ENCODE data around the gene ZBED4. TPM values are rescaled to one million over a fixed set of nuclear protein-coding genes. Genes with fewer than 3 reads are reported as not detected.

Gene ZBED4
- total and polyA plus RNA-seq, 2 donors (not counting 1 experiment from before 2014, with no cell fraction given) = 3.5 to 6.3 TPM

DNA sequence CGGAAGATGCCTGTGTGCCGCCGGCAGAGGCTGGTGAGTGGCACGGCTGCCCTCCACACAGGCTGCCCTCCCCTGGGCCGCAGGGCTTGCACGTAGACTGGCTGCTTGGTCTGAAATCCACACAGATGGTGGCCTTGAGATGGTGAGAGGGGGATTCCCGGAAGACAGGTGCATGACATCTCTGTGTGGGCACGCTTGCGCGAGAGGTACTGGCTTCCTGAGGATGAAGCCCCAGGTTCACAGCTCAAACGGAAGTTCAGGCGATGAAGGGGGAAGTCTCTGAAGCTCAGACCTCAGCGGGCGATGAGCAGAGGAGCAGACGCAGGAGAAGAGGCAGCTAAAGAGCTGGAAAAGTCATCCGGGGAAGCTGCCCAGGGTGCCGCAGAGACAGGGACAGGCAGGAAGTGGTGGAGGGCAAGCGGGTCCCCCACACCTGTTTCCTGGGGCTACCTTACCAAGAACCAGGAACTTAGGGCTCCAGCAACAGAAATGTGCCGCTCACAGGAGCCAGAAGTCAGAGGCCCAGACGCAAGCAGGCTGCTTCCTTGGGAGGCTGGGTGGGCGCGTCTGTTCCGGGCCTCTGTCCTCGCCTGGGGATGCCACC, 72.0 kb downstream of the ZBED4 start:
- DNase-seq (ENCODE audit: low read depth in 2 of 2) = no peak
- H2AFZ ChIP-seq (ENCODE audit: low read length) = no peak overlapping the region
- no peak overlapping the region for H3K4me3 ChIP-seq (replicated peaks in 1 of 4; ENCODE audit: control extremely low read depth in 1 of 4, insufficient read depth in 1 of 4, low read depth in 3 of 4, low read length in 4 of 4)
- no peak overlapping the region for H3K27ac ChIP-seq (ENCODE audit: insufficient read depth, low read length)
- H3K79me2 ChIP-seq (ENCODE audit: control insufficient read depth, insufficient read depth, low read length) = no peaks in the 10 kb centered on the region
- no peaks in the 10 kb centered on the region for H3K9me3 ChIP-seq (ENCODE audit: control insufficient read depth, insufficient read depth, low read depth, low read length)
- H4K20me1 ChIP-seq (ENCODE audit: control insufficient read depth, extremely low read depth, insufficient read depth, low read length) = no peaks in the 10 kb centered on the region
- peaks cover 8% of the 10 kb centered on the region for H3K36me3 ChIP-seq (ENCODE audit: control insufficient read depth, insufficient read depth, low read length)
- no peak overlapping the region for H3K9ac ChIP-seq (ENCODE audit: insufficient read depth, low read length)
- H3K4me2 ChIP-seq (ENCODE audit: extremely low read depth, insufficient read depth, low read length) = no peak overlapping the region
- no peaks in the 10 kb centered on the region for H3K4me1 ChIP-seq (ENCODE audit: control insufficient read depth, extremely low read depth, insufficient read depth, low read length)
- H3K27me3 ChIP-seq (ENCODE audit: control insufficient read depth, insufficient read depth, low read length) = no peaks in the 10 kb centered on the region
- TF ChIP-seq EZH2 (IDR thresholded peaks at IDR 0.05; ENCODE audit: low read length, missing control alignments) (no peak), CTCF (conservative IDR thresholded peaks at IDR 0.05 in 1 of 2, IDR thresholded peaks at IDR 0.05 in 1 of 2; ENCODE audit: low read depth in 1 of 2, low read length in 2 of 2) (no peak)

GRCh38 chr22:49926916-49927315, 73.3 kb downstream of the ZBED4 start:
- no peak overlapping the region for H3K4me3 ChIP-seq (replicated peaks in 1 of 4; ENCODE audit: control extremely low read depth in 1 of 4, insufficient read depth in 1 of 4, low read depth in 3 of 4, low read length in 4 of 4)
- DNase-seq (ENCODE audit: low read depth in 2 of 2) = no peak
- H3K79me2 ChIP-seq (ENCODE audit: control insufficient read depth, insufficient read depth, low read length) = no peaks in the 10 kb centered on the region

More at GRCh38 chr22:49926916-49927315, 73.3 kb downstream of the ZBED4 start:
- peaks cover 5% of the 10 kb centered on the region for H3K36me3 ChIP-seq (ENCODE audit: control insufficient read depth, insufficient read depth, low read length)
- TF ChIP-seq EZH2 (IDR thresholded peaks at IDR 0.05; ENCODE audit: low read length, missing control alignments) (no peak), CTCF (conservative IDR thresholded peaks at IDR 0.05 in 1 of 2, IDR thresholded peaks at IDR 0.05 in 1 of 2; ENCODE audit: low read depth in 1 of 2, low read length in 2 of 2) (no peak)
- no peaks in the 10 kb centered on the region for H3K4me1 ChIP-seq (ENCODE audit: control insufficient read depth, extremely low read depth, insufficient read depth, low read length)
- H3K27me3 ChIP-seq (ENCODE audit: control insufficient read depth, insufficient read depth, low read length) = no peaks in the 10 kb centered on the region
- no peaks in the 10 kb centered on the region for H4K20me1 ChIP-seq (ENCODE audit: control insufficient read depth, extremely low read depth, insufficient read depth, low read length)
- H2AFZ ChIP-seq (ENCODE audit: low read length) = no peak overlapping the region
- no peaks in the 10 kb centered on the region for H3K9me3 ChIP-seq (ENCODE audit: control insufficient read depth, insufficient read depth, low read depth, low read length)
- H3K9ac ChIP-seq (ENCODE audit: insufficient read depth, low read length) = no peak overlapping the region
- H3K27ac ChIP-seq (ENCODE audit: insufficient read depth, low read length) = no peak overlapping the region
- H3K4me2 ChIP-seq (ENCODE audit: extremely low read depth, insufficient read depth, low read length) = no peak overlapping the region

All from fibroblast of lung (primary cell).